Vagina (tissue), 2 donors: ENCODE measurements around the gene SERPINE1. TPM values are rescaled to one million over a fixed set of nuclear protein-coding genes. Genes with fewer than 3 reads are reported as not detected.
A peak's percentile ranks its signal among the peaks of the same experiment; 100 is the strongest.
"Not testable (repeated sequence)": the region's sequence is repeated elsewhere in the genome, so short reads cannot be mapped to it uniquely, and the experiment has no call there.

Experiments
- DNase-seq, 2 donors: peaks; one replicate each; pipeline ENCODE4 v3.0.0-alpha.2; 2017; ENCODE audit errors: extremely low spot score in 2 of 2
- H3K27ac ChIP-seq: fragments of 200-600 bp; sonication (generic); one replicate; pipeline ENCODE4 v1.5.1; 2019
- H3K27me3 ChIP-seq: fragments of 200-600 bp; sonication (generic); one replicate; pipeline ENCODE4 v1.5.1; 2019
- H3K36me3 ChIP-seq, 2 donors: fragments of 200-600 bp; sonication (generic); one replicate each; pipeline ENCODE4 v1.5.1; 2017 to 2019
- H3K4me1 ChIP-seq: fragments of 200-600 bp; sonication (generic); one replicate; pipeline ENCODE4 v1.5.1; 2019
- H3K4me3 ChIP-seq, 2 donors: fragments of 200-600 bp; sonication (generic); 1 replicate in 1 of 2; 2 replicates in 1 of 2; pipeline ENCODE4 v1.5.1; 2016 to 2019
- H3K9me3 ChIP-seq: fragments of 200-600 bp; sonication (generic); one replicate; pipeline ENCODE4 v1.5.1; 2019
- POLR2A ChIP-seq, 2 donors: fragments of 450-650 bp; IDR thresholded peaks; one replicate each; pipeline ENCODE4 v1.6.1; 2017; ENCODE audit warnings: antibody characterized with exemption in 2 of 2, mild to moderate bottlenecking in 2 of 2, moderate library complexity in 2 of 2
- POLR2AphosphoS5 ChIP-seq, 2 donors: sonication (generic); formaldehyde crosslinking; IDR thresholded peaks; one replicate each; pipeline ENCODE4 v1.9.0; 2017; ENCODE audit warnings: antibody characterized with exemption in 2 of 2, mild to moderate bottlenecking in 2 of 2, low read depth in 1 of 2; ENCODE audit not compliant: insufficient read depth in 1 of 2
- intact Hi-C: fragments of 100-400 bp; cut with DNase I; formaldehyde crosslinking; loops from one replicate; pipeline ENCODE4 v1.15.1; 2023
- total RNA-seq: library from RNA; depleted of rRNA; stranded (reverse); fragments of >200 nt; gene quantifications from one replicate; pipeline ENCODE4 v1.2.3, GENCODE V29; 2016
- TF ChIP-seq, protein P1 (sequence below), 3 experiments: fragments of 450-650 bp in 2 of 3; fragments of 200-600 bp in 1 of 3; sonication (generic) in 1 of 3; IDR thresholded peaks; one replicate each; pipeline ENCODE4 v1.5.1; 2017 to 2019; ENCODE audit warnings: antibody characterized with exemption in 3 of 3, mild to moderate bottlenecking in 2 of 3, moderate library complexity in 2 of 3

SERPINE1 gene
- total RNA-seq, 1 donor from 2014 or later = 14.7 TPM

DNA sequence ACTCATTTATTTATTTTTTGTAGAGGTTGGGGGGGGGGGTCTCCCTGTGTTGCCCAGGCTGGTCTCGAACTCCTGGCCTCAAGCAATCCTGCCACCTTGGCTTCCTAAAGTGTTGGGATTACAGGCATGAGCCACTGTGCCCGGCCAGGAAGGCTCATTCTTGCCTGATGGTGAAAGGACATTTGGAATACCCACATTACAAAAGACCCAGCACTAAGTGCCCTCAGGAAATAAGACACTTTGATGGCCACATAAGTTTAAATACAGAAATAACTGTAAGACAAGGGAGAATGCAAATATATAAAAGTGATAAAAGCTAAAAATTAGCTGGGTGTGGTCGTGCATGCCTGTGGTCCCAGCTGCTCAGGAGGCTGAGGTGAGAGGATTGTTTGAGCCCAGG lies 8.0 kb upstream of the SERPINE1 start:
- H3K4me3 ChIP-seq = no peak overlapping the region
- no peaks in the 10 kb centered on the region for H3K9me3 ChIP-seq
- peak overlapping the region; percentile 45 for H3K27ac ChIP-seq
- DNase-seq = no peak
- no peaks in the 10 kb centered on the region for H3K36me3 ChIP-seq
- intact Hi-C loops = no loop called here
- TF ChIP-seq, protein P1, sequence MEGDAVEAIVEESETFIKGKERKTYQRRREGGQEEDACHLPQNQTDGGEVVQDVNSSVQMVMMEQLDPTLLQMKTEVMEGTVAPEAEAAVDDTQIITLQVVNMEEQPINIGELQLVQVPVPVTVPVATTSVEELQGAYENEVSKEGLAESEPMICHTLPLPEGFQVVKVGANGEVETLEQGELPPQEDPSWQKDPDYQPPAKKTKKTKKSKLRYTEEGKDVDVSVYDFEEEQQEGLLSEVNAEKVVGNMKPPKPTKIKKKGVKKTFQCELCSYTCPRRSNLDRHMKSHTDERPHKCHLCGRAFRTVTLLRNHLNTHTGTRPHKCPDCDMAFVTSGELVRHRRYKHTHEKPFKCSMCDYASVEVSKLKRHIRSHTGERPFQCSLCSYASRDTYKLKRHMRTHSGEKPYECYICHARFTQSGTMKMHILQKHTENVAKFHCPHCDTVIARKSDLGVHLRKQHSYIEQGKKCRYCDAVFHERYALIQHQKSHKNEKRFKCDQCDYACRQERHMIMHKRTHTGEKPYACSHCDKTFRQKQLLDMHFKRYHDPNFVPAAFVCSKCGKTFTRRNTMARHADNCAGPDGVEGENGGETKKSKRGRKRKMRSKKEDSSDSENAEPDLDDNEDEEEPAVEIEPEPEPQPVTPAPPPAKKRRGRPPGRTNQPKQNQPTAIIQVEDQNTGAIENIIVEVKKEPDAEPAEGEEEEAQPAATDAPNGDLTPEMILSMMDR (IDR thresholded peaks at IDR 0.05) = no peak
- no peak for TF ChIP-seq POLR2A (IDR thresholded peaks at IDR 0.05)
- TF ChIP-seq POLR2AphosphoS5 (IDR thresholded peaks at IDR 0.05; ENCODE audit: insufficient read depth in 1 of 2, low read depth in 1 of 2) = no peak
- H3K4me1 ChIP-seq = peaks cover 28% of the 10 kb centered on the region
- H3K27me3 ChIP-seq = no peaks in the 10 kb centered on the region

DNA sequence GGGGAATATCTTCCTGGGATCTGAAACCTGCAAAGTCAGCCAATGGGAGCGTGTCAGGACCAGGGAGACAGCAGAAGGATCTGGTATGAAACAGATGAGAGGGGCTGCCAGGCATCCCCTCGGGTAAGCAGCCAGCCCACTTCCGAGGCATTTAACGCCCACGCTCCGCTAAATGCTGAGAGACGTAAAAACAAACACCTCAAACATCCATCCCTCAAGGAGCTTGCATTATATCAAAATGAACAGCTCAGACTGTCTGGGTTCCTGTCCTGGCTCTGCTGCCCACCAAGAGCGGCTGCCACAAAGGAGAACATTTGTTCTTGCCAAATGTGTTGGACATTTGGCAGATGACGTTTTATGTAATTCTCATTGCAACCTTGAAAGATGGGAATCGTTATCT lies 7.0 kb upstream of the SERPINE1 start:
- Histone ChIP-seq H3K36me3 (no peaks in the 10 kb centered on the region), H3K27me3 (no peaks in the 10 kb centered on the region), H3K27ac (peak overlapping the region; percentile 9), H3K4me1 (peaks cover 38% of the 10 kb centered on the region), H3K9me3 (no peaks in the 10 kb centered on the region), H3K4me3 (no peak overlapping the region)
- TF ChIP-seq, protein P1 (IDR thresholded peaks at IDR 0.05) = no peak
- no peak for TF ChIP-seq POLR2AphosphoS5 (IDR thresholded peaks at IDR 0.05; ENCODE audit: insufficient read depth in 1 of 2, low read depth in 1 of 2)
- no peak for TF ChIP-seq POLR2A (IDR thresholded peaks at IDR 0.05)
- no peak for DNase-seq
- intact Hi-C loops = loop anchor here (2.0 kb wide), 1 partner anchor 19 kb away; no protein-coding TSS in a partner anchor

DNA sequence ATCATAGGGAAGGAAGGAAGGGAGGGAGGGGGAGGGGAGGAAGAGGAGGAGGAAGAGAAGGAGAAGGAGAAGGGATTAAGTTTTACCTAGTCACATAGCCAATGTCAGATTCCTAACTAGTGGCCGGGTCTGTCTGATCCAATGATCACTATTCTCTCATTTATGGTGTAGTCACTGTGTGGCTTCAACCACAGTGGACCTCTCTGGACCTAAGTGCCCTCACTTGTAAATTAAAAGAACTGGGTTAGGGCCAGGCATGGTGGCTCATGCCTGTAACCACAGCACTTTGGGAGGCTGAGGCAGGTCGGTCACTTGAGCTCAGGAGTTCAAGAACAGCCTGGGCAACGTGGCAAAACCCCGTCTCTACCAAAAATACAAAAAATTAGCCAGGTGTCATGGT lies 6.6 kb upstream of the SERPINE1 start:
- Histone ChIP-seq H3K4me1 (peaks cover 42% of the 10 kb centered on the region), H3K27ac (no peak overlapping the region), H3K36me3 (no peaks in the 10 kb centered on the region), H3K27me3 (no peaks in the 10 kb centered on the region), H3K4me3 (no peak overlapping the region), H3K9me3 (no peaks in the 10 kb centered on the region)
- intact Hi-C loops = loop anchor here (2.0 kb wide), 1 partner anchor 20 kb away; no protein-coding TSS in a partner anchor
- DNase-seq = no peak
- TF ChIP-seq POLR2AphosphoS5 (IDR thresholded peaks at IDR 0.05; ENCODE audit: insufficient read depth in 1 of 2, low read depth in 1 of 2) (no peak), POLR2A (IDR thresholded peaks at IDR 0.05) (no peak)
- TF ChIP-seq, protein P1 (IDR thresholded peaks at IDR 0.05) = no peak

DNA sequence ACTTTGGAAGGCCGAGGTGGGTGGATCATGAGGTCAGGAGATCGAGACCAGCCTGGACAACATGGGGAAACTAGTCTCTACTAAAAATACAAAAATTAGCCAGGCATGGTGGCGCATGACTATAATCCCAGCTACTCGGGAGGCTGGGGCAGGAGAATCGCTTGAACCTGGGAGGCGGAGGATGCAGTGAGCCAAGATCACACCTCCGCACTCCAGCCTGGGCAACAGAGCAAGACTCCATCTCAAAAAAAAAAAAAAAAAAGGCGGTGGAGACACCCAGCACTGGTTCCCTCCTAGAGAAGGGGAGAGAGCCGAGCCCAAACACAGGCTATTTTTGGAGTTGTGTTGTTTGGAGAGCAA lies 5.3 kb upstream of the SERPINE1 start:
- intact Hi-C loops = loop anchor here (2.0 kb wide), 1 partner anchor 21 kb away; no protein-coding TSS in a partner anchor
- Histone ChIP-seq H3K4me3 (peak overlapping the region in 1 of 2 donors; percentile 38), H3K4me1 (peaks cover 54% of the 10 kb centered on the region), H3K27ac (peak overlapping the region; percentile 89)
- DNase-seq, H3K9me3 ChIP-seq, H3K27me3 ChIP-seq, H3K36me3 ChIP-seq: not testable (repeated sequence)

DNA sequence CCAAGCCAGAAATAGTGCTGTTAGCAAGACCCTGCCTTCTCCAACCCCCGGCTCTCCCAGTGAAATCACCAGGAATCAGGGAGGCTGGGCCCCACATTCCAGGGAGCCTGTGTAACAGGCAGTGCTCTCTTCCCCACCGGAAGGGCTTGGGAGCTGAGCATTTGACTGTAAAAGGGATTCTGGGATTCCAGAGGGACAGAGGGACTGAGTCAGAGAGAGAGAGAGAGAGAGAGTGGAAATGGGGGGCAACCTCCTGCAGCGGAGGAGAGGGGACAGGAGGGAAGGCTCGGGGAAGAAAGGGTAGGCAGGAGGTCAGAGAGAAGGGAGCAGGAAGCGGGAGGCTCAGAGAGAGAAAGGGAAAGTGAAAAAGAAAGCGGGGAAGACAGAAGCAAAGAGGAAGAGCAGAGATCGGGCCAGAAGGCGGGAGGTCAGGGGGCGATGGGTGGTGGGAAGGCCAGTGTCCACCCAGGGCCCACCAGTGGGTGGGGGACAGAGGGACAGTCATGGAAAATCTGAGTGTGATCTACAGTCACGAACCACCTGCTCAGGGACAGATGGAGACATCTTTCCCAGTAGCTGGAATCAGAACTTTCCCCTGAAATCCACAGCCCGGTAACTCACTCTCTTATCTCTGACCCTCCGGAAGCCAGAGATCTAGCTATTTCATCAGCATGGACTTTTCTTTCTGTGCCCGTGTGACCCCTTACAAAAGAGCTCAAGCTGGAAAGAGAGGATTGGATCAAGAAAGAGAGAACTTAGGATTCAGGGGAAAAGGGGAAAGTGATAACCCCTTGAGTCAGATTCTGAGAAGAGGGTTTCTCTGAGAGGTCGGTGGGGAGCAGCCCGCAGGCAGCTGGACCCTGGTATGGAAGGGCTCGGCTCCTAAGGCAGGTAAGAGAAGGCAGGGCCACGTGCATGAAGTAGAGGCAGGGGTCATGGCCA lies 4.6 kb upstream of the SERPINE1 start:
- Histone ChIP-seq H3K36me3 (no peaks in the 10 kb centered on the region), H3K27ac (peak overlapping the region; percentile 89), H3K27me3 (no peaks in the 10 kb centered on the region), H3K4me3 (peak overlapping the region; percentile 38), H3K9me3 (no peaks in the 10 kb centered on the region), H3K4me1 (peaks cover 60% of the 10 kb centered on the region)
- intact Hi-C loops = loop anchor here (2.0 kb wide), 1 partner anchor 21 kb away; no protein-coding TSS in a partner anchor
- no peak for TF ChIP-seq POLR2A (IDR thresholded peaks at IDR 0.05)
- peak; percentile 56 to 63 for TF ChIP-seq POLR2AphosphoS5 (IDR thresholded peaks at IDR 0.05; ENCODE audit: insufficient read depth in 1 of 2, low read depth in 1 of 2)
- DNase-seq = no peak
